ENCODE data around the gene LVRN. TPM values are rescaled to one million over a fixed set of nuclear protein-coding genes. Genes with fewer than 3 reads are reported as not detected.

The LVRN gene
- total RNA-seq, 2 donors from 2014 or later, result 0.19 to 0.39 TPM

DNA sequence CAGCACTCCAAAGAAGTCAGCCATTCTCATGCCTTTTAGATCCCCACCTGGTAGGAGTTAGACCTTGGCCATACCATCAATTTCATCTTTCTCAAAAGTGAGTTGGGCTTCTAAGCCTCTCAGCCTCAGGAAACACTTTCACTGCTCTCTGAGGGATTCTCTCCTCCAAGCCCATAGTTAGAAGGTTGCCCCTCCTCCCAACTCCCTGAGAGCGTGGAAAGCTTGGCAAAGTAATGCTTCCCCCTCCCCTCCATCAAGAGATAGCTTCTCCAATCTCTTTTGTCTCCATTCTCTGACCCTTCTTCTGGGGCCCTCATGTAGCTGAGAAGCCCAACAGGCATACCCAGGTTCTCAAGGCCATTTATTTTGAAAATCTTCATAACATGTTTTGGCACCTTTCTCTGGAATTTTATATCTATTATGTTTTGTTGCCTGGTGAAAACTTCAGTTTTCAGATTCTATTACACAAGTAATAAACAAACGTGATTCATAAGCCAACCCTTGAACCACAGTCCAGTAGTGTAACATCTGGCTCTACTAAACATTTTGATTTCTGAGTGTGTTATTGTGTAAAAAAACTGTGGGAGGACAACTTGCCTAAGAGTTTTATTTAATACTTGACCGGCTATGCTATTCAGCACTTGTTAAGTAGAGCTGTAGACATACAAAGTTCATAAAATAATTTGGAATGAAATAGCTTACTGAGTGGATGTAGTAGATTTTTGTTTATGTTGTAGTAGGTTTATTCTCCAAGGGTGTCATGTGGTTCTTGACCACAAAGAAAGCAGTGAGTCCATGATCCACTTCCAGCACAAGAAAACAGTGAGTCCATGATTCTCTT lies 17.1 kb downstream of the LVRN start:
- Histone ChIP-seq H3K36me3 (no peaks in the 10 kb centered on the region), H3K27ac (peak overlapping the region; percentile 14 to 58), H3K4me3 (no peak overlapping the region), H3K27me3 (no peaks in the 10 kb centered on the region), H3K9me3 (peaks cover 0 to 5% of the 10 kb centered on the region in 2 donors), H3K4me1 (peaks cover 0 to 16% of the 10 kb centered on the region in 2 donors)
- TF ChIP-seq, protein P1, sequence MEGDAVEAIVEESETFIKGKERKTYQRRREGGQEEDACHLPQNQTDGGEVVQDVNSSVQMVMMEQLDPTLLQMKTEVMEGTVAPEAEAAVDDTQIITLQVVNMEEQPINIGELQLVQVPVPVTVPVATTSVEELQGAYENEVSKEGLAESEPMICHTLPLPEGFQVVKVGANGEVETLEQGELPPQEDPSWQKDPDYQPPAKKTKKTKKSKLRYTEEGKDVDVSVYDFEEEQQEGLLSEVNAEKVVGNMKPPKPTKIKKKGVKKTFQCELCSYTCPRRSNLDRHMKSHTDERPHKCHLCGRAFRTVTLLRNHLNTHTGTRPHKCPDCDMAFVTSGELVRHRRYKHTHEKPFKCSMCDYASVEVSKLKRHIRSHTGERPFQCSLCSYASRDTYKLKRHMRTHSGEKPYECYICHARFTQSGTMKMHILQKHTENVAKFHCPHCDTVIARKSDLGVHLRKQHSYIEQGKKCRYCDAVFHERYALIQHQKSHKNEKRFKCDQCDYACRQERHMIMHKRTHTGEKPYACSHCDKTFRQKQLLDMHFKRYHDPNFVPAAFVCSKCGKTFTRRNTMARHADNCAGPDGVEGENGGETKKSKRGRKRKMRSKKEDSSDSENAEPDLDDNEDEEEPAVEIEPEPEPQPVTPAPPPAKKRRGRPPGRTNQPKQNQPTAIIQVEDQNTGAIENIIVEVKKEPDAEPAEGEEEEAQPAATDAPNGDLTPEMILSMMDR (IDR thresholded peaks at IDR 0.05), result no peak
- no peak for DNase-seq (ENCODE audit: low spot score)

DNA sequence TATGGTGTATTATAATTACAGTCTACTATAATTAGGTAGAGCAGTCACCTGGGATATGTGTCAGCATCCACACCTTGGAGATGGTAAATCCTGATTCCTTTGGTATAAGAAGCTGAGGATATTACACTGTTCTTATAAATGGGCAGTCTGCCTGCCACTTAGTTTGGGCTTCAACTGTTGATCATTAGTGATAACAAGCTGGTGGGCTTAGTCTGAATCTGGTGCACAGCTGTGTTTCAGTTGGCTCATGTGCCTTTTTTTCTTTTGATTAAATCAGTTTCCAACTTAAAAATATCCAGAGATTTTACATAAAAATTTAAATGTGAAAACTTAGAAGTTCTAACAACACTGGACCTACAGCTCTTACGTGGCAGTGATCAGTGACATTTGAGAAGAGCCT lies 21.2 kb downstream of the LVRN start:
- H3K27ac ChIP-seq, result no peak overlapping the region
- H3K27me3 ChIP-seq, result no peaks in the 10 kb centered on the region
- peaks cover 0 to 15% of the 10 kb centered on the region in 2 donors for H3K4me1 ChIP-seq
- H3K9me3 ChIP-seq, result no peaks in the 10 kb centered on the region
- TF ChIP-seq, protein P1 (IDR thresholded peaks at IDR 0.05), result no peak
- H3K36me3 ChIP-seq, result no peaks in the 10 kb centered on the region
- no peak overlapping the region for H3K4me3 ChIP-seq
- no peak for DNase-seq (ENCODE audit: low spot score)

DNA sequence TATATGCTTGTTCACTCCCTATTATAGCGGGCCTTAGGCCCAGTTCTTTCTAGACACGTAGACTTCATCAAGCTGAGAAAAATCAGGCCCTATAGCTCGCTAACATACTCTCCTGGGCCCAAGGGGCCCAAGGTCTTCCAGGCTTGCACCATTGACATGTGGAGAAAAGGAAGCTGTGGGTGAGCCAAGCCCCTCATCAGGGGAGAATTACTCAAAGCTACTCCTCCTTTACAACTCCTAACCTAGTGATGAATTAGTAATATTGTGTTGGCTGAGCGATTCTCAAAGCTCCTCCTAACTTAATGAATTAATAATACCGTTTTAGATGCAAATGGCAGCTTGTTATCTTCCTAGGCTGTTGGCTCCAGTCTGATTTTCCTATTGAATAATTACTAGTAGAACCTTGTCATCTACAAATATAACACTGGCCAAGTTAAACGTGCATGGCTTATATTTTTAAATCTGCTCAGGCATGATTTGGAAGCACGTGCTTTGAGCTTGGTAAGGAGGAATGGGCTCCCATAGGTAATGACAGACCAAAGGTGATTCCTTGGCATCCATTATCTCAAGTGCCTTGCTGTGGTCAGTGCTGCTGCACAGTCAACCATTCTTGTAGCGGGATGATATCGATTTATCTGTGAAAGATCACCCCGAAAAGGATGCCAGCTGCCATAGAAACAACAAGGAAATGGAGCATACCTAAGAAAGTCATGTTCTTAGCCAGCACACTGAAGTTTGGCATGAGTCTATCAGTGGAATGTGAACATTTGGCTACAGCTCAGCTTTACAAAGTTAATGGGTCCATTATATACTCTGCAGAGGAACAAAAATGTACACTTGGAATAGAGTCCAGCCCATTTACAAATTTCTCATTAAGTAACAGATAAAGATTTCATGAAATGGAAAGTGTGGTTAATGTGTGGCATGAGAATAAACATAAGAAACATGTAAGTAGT lies 23.8 kb downstream of the LVRN start:
- no peaks in the 10 kb centered on the region for H3K36me3 ChIP-seq
- H3K9me3 ChIP-seq, result no peaks in the 10 kb centered on the region
- TF ChIP-seq, protein P1 (IDR thresholded peaks at IDR 0.05), result no peak
- DNase-seq (ENCODE audit: low spot score), result no peak
- H3K4me1 ChIP-seq, result peaks cover 0 to 7% of the 10 kb centered on the region in 2 donors
- no peak overlapping the region for H3K4me3 ChIP-seq
- H3K27ac ChIP-seq, result no peak overlapping the region
- no peaks in the 10 kb centered on the region for H3K27me3 ChIP-seq

- H3K27ac ChIP-seq, result no peak overlapping the region
- DNase-seq (ENCODE audit: low spot score), result no peak
- peaks cover 0 to 7% of the 10 kb centered on the region in 2 donors for H3K4me1 ChIP-seq
- no peaks in the 10 kb centered on the region for H3K27me3 ChIP-seq
- H3K4me3 ChIP-seq, result no peak overlapping the region
- no peaks in the 10 kb centered on the region for H3K36me3 ChIP-seq
- H3K9me3 ChIP-seq, result no peaks in the 10 kb centered on the region
- TF ChIP-seq, protein P1 (IDR thresholded peaks at IDR 0.05), result no peak
Measured at GRCh38 chr5:115988002-115988401, 25.7 kb downstream of the LVRN start.

DNA sequence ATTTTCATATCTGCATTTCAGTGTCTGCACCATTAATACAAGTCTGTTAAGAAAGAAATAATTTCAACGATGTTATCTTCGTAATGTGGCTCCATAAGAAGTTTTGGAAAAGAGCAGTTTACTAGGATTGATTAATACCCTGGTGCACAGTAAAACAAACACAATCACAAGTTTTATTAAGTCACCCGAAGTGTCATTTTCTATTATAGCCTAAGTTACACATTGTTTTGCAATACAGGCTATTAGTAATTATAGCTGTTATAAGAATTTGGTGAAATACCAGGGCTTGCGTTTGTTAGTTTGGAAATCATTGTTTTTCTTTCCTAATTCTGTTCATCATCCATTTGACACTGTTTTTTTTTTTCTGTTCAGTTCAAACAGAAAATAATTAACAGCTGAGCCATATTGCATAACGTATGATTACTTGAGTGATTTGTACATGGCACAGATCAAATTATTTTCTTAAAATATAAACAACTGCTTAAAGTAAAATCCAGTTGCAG lies 30.6 kb downstream of the LVRN start:
- no peak overlapping the region for H3K27ac ChIP-seq
- no peak for DNase-seq (ENCODE audit: low spot score)
- H3K4me3 ChIP-seq, result no peak overlapping the region
- H3K4me1 ChIP-seq, result no peaks in the 10 kb centered on the region
- H3K27me3 ChIP-seq, result no peaks in the 10 kb centered on the region
- no peaks in the 10 kb centered on the region for H3K36me3 ChIP-seq
- H3K9me3 ChIP-seq, result no peaks in the 10 kb centered on the region
- TF ChIP-seq, protein P1 (IDR thresholded peaks at IDR 0.05), result no peak

All from right atrium auricular region (tissue), 2 donors.